ENCODE results near the gene ZNF343. TPM values are rescaled to one million over a fixed set of nuclear protein-coding genes. Genes with fewer than 3 reads are reported as not detected.
"Not testable (repeated sequence)": the region's sequence is repeated elsewhere in the genome, so short reads cannot be mapped to it uniquely, and the experiment has no call there.

Gene ZNF343
- total RNA-seq, 1 donor from 2014 or later = 6.2 TPM

DNA sequence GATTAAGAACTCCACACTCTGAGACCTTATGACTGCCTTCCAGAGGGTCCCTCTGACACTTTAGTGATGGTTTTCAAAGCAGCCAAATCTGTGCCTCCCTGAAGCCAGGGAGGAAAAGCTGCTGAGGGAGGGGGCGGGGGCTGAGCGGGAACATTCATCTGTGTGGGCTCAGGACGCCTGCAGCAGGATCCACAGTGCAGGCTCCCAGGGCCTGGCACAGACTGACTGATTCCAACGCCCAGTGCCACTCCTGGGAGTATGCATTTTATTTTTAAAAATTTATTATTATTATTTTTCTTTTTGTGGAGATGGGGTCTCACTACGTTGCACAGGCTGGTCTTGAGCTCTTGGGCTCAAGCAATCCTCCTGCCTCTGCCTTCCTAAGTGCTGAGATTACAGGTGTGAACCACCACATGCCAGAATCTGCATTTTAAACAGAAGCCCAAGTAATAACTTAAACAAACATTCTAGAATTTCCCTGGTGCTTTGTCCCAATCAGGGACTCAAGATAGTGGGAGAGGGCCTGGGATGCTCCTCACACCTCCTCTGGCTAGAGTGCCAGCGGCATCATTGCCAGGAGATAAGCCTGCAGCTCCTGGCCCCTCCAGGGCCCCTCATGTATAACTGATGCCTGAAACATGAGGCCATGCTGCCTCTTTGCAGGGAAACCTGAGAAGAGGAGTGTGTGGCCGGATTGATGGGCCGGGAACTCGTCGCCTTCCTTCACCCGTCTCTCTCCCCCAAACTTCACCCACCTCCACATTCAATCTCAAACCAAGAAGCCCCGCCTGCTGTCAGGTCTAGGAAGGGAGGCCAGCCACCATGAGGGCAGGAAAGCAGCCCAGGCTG is 27.2 kb upstream of the ZNF343 start:
- no peaks in the 10 kb centered on the region for H3K36me3 ChIP-seq (ENCODE audit: control insufficient read depth, insufficient read depth, low read length)
- TF ChIP-seq, protein P1, sequence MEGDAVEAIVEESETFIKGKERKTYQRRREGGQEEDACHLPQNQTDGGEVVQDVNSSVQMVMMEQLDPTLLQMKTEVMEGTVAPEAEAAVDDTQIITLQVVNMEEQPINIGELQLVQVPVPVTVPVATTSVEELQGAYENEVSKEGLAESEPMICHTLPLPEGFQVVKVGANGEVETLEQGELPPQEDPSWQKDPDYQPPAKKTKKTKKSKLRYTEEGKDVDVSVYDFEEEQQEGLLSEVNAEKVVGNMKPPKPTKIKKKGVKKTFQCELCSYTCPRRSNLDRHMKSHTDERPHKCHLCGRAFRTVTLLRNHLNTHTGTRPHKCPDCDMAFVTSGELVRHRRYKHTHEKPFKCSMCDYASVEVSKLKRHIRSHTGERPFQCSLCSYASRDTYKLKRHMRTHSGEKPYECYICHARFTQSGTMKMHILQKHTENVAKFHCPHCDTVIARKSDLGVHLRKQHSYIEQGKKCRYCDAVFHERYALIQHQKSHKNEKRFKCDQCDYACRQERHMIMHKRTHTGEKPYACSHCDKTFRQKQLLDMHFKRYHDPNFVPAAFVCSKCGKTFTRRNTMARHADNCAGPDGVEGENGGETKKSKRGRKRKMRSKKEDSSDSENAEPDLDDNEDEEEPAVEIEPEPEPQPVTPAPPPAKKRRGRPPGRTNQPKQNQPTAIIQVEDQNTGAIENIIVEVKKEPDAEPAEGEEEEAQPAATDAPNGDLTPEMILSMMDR (IDR thresholded peaks at IDR 0.05; ENCODE audit: insufficient read depth, low read length, poor library complexity, severe bottlenecking) = no peak
- DNase-seq (ENCODE audit: low read depth) = no peak
- peaks cover 39% of the 10 kb centered on the region for H3K27me3 ChIP-seq (ENCODE audit: control insufficient read depth, insufficient read depth, low read length)
- no peak overlapping the region for H3K4me3 ChIP-seq (ENCODE audit: low read depth, low read length)

DNA sequence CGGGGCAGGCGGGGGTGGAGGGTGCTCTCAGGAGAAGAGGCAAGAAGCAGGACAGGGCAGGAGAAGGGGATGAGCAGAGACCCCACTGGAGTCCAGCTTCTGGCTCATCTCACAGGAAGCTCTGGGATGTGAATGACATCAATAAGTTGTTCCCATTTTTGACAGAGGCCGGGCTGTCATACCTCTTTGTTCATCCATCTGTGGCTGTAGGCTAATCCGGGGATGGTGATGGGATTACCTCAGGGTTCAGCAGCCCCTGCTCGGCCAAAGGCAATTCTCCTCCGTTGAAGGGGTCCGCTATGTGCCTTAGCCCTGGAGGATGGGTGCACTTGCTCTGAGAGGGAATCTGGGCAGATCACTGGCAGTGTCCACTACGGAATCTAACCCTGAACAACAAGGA is 24.4 kb upstream of the ZNF343 start:
- no peak for DNase-seq (ENCODE audit: low read depth)
- TF ChIP-seq, protein P1 (IDR thresholded peaks at IDR 0.05; ENCODE audit: insufficient read depth, low read length, poor library complexity, severe bottlenecking) = no peak
- Histone ChIP-seq H3K27me3 (ENCODE audit: control insufficient read depth, insufficient read depth, low read length) (peaks cover 39% of the 10 kb centered on the region), H3K4me3 (ENCODE audit: low read depth, low read length) (no peak overlapping the region), H3K36me3 (ENCODE audit: control insufficient read depth, insufficient read depth, low read length) (no peaks in the 10 kb centered on the region)

DNA sequence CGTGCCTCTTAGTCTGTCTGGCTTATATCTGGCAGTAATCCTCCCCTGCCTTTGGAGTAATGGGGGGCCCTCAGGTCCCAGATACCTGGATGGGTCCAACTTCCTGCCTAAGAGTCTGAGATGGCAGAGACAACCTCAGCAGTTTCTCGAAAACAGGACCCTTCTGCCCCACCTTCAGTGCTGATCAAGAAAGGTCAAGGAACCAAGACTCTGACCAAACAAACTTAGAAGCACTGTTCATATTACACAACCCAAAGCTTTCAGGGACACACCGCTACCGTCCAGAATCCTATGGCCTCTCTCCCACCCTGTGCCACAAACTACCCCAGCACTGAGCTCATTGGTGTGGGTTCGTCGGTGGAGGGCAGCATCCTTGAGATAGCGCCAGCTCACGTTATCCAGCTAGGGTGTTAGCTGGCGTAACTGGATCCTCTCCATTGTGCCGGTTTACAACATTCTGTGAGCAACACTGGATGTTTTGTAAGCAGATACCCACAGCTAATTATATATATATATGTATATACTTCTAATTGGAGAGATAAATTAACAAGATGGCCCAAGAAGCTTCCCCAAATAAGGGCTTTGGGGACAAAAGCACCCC is 20.1 kb upstream of the ZNF343 start:
- Histone ChIP-seq H3K36me3 (ENCODE audit: control insufficient read depth, insufficient read depth, low read length) (no peaks in the 10 kb centered on the region), H3K27me3 (ENCODE audit: control insufficient read depth, insufficient read depth, low read length) (peaks cover 15% of the 10 kb centered on the region), H3K4me3 (ENCODE audit: low read depth, low read length) (no peak overlapping the region)
- TF ChIP-seq, protein P1 (IDR thresholded peaks at IDR 0.05; ENCODE audit: insufficient read depth, low read length, poor library complexity, severe bottlenecking) = no peak
- DNase-seq (ENCODE audit: low read depth) = no peak

DNA sequence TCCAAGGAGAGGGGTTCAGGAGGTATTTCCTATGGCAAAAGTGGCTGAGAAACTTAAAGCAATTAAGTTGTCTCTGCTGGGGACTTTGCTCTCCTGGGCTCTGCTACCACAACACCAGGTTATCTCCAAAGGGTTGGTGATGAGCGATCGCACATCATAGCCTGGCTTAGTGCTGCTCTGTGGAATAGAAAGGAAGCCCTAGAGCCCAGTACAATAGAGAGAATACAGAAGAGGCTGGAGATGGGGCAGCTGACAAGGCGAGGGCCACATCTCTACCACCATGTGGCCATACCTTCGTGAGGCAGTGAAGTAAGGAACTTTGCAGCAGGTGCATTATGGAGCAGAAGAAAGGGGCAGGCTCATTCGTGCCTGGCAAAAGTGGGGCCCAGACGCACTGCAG is 19.0 kb upstream of the ZNF343 start:
- Histone ChIP-seq H3K4me3 (ENCODE audit: low read depth, low read length) (no peak overlapping the region), H3K27me3 (ENCODE audit: control insufficient read depth, insufficient read depth, low read length) (peaks cover 10% of the 10 kb centered on the region)

DNA sequence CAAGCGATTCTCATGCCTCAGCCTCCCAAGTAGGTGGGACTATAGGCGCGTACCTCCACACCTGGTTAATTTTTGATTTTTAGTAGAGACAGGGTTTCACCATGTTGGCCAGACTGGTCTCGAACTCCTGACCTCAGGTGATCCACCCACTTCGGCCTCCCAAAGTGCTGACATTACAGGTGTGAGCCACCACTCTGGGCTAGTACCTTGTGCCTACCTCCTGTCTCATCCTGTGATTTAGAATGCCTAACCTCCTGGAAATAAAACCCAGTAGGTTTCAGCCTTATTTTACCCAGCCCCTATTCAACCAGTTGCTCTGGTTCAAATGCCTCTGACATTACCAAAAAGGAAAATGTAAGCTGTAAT is 17.5 kb upstream of the ZNF343 start:
- not testable (repeated sequence) for H3K36me3 ChIP-seq (ENCODE audit: control insufficient read depth, insufficient read depth, low read length); H3K4me3 ChIP-seq (ENCODE audit: low read depth, low read length); H3K27me3 ChIP-seq (ENCODE audit: control insufficient read depth, insufficient read depth, low read length); DNase-seq (ENCODE audit: low read depth)

More for the DNA sequence above, 19.0 kb upstream of the ZNF343 start:
- H3K36me3 ChIP-seq (ENCODE audit: control insufficient read depth, insufficient read depth, low read length) = no peaks in the 10 kb centered on the region
- TF ChIP-seq, protein P1 (IDR thresholded peaks at IDR 0.05; ENCODE audit: insufficient read depth, low read length, poor library complexity, severe bottlenecking) = no peak
- DNase-seq (ENCODE audit: low read depth) = no peak

DNA sequence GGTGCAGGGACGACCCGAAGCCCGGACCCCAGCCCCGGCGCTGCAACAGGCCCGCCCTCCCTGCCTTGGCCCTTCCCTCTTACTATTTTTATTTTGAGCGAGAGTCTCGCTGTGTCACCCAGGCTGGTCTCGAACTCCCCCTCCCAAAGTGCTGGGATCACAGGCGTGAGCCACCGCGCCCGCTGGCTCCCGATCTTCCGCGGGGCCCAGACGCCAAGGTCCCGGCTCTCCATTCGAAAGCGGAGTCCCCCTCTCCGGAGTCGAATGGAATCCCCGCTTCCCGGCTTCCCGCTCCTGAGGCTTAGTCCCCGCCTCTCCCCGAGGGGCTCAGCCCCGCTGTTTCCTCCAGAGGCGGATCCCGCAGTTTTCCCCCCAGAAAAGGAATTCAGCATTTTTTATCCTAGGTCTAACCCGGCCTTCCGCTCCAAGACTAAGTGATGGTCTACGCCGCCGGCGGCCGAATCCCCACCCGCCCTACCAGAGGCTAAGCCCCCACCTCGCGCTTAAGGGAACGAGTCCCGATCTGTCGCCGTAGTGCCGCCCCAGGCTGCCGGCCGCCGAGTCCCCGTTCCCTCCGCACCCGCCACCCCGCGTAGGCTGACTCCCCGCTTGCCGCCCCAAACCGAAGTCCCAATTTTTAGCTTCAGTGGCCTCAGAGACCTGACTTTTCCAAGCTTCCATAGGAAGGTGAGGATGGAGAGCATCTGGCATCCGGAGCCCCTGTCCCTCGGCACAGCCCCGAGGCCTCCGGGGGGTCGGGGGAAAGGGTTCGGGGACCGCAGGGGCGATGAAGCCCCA is 16.2 kb upstream of the ZNF343 start:
- Histone ChIP-seq H3K27me3 (ENCODE audit: control insufficient read depth, insufficient read depth, low read length) (peaks cover 7% of the 10 kb centered on the region), H3K36me3 (ENCODE audit: control insufficient read depth, insufficient read depth, low read length) (no peaks in the 10 kb centered on the region), H3K4me3 (ENCODE audit: low read depth, low read length) (peak overlapping the region; percentile 64)
- TF ChIP-seq, protein P1 (IDR thresholded peaks at IDR 0.05; ENCODE audit: insufficient read depth, low read length, poor library complexity, severe bottlenecking) = no peak
- no peak for DNase-seq (ENCODE audit: low read depth)

Measured in kidney epithelial cell (primary cell).